GM21367 (cell line): ENCODE data around the gene ACSM6.

Experiments
- ATAC-seq: cut with Tn5 transposase; IDR thresholded peaks from one replicate; pipeline ENCODE4 v1.9.1; 2021; ENCODE audit not compliant: unreplicated experiment

ACSM6 gene

GRCh38 chr10:95244152-95244551 is 50.1 kb downstream of the ACSM6 start:
- no peak for ATAC-seq

GRCh38 chr10:95245425-95246055 is 51.5 kb downstream of the ACSM6 start:
- peak; percentile 81 for ATAC-seq

DNA sequence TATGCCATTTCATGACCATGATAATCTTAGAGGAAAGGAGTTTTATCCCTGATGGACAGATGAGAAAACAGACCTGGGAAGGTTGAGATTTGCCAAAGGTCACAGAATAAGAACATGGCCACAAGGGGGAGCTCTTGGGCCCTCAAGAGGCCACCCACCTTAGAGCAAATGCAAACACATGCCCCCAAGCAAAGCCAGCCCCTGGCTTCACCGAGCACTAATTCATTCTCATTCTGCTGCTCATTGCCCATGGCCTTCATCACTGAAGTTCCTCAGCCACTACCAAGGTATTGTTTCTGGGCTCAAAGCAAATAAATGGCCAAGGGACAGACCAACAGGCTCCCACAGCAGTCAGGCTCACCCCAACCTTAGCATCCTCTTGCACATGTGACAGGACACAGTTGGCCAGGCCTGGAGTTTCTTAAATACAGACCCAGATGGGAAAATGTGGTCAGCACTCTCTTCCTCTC is 52.6 kb downstream of the ACSM6 start:
- peak; percentile 35 for ATAC-seq

- no peak for ATAC-seq
Measured at GRCh38 chr10:95247200-95247880, 53.3 kb downstream of the ACSM6 start.

DNA sequence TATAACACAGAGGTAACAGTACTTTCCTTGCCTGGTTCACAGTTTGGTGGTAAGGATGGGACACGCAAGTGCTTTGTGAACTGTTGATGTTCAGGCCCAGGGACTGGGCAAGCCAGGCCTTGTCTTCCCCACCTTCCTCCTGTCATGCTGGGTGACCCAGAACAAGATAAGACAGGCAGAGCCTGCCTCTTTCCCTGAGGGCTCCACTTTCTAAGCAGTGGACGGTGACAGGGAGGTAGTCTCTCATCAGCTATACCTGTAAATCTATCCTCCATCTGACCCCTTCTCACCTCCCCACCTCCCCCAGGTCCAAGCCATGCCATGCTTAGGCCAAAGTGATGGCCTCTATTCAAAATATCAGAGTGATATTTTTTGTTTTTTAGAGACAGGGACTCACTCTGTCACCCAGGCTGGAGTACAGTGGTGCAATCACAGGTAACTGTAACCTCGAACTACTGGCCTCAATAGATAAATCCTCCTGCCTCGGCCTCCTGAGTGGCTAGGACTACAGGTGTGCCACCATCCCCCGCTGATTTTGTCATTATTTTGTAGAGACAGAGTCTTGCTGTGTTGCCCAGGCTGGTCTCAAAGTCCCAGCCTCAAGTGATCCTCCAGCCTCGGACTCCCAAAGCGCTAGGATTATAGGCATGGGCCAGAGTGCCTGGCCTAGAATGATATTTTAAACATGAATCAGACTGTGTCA is 54.0 kb downstream of the ACSM6 start:
- no peak for ATAC-seq

DNA sequence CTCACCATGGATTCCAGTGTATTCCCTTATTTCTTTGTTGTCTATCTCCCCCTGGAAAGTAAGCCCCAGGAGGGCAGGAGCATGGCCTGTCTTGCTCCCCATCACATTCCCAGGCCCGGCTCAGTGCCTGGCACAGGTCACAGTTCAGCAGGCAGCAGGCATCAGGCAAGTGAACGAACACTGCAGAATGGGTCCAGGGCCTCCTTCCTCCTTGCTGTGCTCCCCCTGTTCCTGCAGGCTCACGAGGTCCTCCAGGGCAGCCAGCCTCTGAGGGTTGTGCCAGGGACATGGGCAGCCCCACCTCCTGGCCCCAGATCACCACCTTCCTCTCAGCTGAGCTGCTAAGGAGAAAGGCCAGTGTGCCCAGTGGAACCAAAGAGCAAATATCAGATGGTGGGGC is 55.0 kb downstream of the ACSM6 start:
- ATAC-seq: no peak

- no peak for ATAC-seq
Measured at GRCh38 chr10:95249467-95249866, 55.4 kb downstream of the ACSM6 start.

GRCh38 chr10:95250856-95251255 is 56.8 kb downstream of the ACSM6 start:
- no peak for ATAC-seq

- no peak for ATAC-seq
Measured at GRCh38 chr10:95253007-95253406, 59.0 kb downstream of the ACSM6 start.

GRCh38 chr10:95253686-95254085 is 59.6 kb downstream of the ACSM6 start:
- ATAC-seq: no peak

DNA sequence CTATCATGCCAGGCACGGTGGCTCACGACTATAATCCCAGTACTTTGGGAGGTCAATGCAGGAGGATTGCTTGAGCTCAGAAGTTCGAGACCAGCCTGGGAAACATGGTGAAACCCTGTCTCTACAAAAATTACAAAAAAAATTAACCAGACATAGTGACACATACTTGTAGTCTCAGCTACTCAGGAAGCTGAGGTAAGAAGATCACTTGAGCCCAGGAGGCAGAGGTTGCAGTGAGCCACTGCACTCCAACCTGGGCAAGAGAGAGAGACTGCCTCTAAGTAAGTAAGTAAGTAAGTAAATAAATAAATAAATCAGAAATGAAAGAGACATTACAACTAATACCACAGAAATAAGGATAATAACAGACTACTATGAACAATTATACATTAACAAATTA is 60.6 kb downstream of the ACSM6 start:
- ATAC-seq: no peak

DNA sequence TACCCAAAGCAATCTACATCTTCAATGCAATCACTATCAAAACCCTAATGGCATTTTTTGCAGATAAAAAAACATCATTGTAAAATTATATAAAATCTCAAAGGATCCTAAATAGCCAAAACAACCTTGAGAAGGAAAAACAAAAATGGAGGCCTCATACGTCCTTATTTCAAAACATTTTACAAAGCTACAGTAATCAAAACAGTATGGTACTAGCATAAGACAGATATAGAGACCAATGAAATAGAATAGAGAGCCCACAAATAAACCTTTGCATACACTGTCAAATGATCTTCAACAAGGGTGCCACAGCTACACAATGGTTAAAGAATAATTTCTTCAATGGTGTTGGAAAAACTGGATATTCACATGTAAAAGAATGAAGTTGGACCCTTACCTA is 62.2 kb downstream of the ACSM6 start:
- ATAC-seq: no peak

DNA sequence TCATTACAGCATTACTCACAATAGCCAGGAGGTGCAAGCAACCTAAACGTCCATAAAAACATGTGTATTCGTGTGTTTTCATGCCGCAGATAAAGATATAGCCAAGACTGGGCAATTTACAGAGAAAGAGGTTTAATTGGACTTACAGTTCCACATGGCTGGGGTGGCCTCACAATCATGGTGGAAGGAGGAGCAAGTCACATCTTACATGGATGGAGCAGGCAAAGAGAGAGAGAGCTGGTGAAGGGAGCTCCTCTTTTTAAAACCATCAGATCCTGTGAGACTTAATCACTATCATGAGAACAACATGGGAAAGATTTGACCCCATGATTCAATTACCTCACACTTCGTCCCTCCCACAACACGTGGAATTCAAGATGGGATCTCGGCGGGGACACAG is 63.8 kb downstream of the ACSM6 start:
- no peak for ATAC-seq

GRCh38 chr10:95260397-95260881 is 66.4 kb downstream of the ACSM6 start:
- no peak for ATAC-seq

DNA sequence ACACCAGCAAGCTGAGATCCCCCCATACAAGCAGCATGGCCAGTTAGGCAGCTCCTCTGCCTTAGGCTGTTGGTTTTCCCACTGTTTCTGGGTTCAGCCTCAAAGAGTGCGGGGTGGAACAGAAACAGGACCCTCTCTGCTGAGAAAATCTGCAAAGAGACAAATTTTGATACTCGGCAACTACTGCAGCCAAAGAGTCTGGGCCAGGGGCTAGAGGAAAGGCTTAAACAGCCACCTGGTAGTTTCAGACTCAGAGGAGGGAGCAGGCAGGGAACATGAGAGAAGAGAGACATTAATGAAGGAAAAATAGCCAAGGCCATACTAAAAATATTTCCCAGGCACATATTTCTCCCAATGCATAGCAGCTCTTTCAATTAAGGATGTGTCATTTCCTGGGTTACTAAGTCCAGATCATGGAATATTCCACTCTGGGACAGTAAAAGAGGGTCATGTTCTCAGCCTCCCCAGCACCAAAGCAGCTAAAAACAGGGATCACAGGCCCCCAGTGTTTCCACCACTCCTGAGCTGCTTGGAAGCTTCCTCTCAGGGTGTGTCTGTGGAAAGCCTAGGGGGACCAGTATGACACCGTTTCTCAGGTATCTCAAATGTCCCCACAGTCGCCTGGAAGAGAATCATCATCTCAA is 67.0 kb downstream of the ACSM6 start:
- no peak for ATAC-seq

DNA sequence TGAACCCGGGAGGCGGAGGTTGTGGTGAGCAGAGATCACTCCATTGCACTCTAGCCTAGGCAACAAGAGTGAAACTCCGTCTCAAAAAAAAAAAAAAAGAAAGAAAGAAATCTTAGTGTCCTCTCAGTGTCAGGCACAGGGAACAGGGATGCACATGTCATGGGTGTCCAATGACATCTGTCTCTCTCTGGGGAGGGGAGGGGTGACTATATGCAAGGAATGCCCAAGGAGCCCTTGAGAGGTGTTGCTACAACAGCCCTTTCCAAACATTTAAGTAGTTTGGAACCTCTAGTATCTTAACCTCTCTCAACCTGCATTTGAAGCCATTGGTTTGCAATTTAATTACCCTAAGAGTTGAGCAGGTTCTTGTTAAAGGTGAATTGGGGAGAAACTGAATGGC is 67.9 kb downstream of the ACSM6 start:
- ATAC-seq: no peak

DNA sequence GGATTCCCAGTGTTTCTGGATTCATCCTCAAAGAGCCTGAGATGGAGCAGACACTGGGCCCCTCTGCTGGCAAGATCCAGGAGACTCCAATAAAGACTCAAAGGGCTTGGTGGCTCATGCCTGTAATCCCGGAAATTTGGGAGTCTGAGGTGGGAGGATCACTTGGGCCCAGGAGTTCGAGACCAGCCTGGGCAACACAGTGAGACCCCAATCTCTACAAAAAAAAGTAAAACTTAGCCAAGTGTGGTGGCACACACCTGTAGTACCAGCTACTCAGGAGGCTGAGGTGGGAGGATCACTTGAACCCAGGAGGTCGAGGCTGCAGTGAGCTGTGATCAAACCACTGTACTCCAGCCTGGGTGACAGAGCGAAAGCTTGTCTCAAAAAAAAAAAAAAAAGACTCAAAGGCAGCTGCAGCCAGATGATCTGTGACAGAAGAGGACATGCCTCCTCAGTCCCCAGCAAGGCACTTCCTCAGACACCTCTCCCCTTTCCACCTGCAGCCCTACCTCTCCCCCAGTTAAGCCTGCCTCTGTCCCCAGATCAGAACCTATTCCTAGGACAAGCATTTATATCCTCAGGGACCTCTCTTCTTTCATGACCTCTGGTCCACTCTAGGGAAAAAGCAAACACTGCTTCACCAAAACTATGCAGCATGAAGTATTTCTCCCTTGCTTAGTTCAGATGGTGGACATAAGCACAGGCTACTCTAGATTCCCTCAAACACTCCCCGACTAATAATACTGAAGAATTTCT is 68.9 kb downstream of the ACSM6 start:
- ATAC-seq: no peak

DNA sequence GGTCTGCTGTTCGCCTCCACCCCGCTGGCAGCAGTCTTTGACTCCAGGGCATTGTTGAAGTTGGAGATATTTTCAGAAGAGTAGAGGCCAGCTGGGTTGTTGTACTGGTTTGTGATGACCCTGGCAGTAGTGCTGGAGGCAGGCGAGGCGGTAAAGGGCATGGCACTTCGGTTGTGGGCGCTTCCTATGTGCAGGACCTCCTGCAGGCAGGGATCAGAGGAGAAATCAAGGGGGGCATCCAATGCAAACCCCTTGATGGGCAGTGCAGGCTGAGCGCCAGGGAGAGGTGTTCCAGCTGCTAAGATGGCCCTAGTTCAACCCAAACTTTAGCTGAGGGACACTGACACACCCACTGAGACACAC is 69.8 kb downstream of the ACSM6 start:
- ATAC-seq: no peak

- ATAC-seq: no peak
Measured at GRCh38 chr10:95264227-95265051, 70.4 kb downstream of the ACSM6 start.

DNA sequence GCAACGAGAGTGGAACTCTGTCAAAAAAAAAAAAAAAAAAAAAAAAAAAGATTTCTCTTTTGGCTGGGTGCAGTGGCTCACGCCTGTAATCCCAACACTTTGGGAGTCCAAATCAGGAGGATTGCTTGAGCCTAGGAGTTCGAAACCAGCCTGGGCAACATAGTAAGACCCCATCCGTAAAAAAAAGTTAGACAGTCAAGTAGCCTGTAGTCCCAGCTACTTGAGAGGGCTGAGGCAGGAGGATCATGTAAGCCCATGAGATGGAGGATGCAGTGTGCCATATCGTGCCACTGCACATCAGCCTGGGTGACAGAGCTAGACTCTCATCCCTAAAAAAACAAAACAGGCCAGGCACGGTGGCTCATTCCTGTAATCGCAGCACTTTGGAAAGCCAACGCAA is 71.5 kb downstream of the ACSM6 start:
- ATAC-seq: no peak
